CD14-positive monocyte (primary cell): ENCODE data around the gene RECK. TPM values are rescaled to one million over a fixed set of nuclear protein-coding genes. Genes with fewer than 3 reads are reported as not detected.
"Not testable (repeated sequence)": the region's sequence is repeated elsewhere in the genome, so short reads cannot be mapped to it uniquely, and the experiment has no call there.

Source experiments
- DNase-seq, 3 donors: peaks; one replicate each; pipeline ENCODE4 v3.0.0-alpha.2; 2011 to 2022
- H2AFZ ChIP-seq: 2 replicates; pipeline ENCODE4 v1.6.0; 2012; ENCODE audit warnings: mild to moderate bottlenecking, low read depth, low read length, inconsistent platforms; ENCODE audit not compliant: insufficient read depth, poor library complexity, severe bottlenecking
- H3K27ac ChIP-seq, 2 donors: 1 replicate in 1 of 2; 2 replicates in 1 of 2; pipeline ENCODE4 v1.5.1; 2012 to 2013; ENCODE audit warnings: low read length in 2 of 2, control low read depth in 1 of 2, inconsistent platforms in 1 of 2, low read depth in 1 of 2, mild to moderate bottlenecking in 1 of 2
- H3K27me3 ChIP-seq, 2 donors: one replicate each; pipeline versions ENCODE4 v1.6.0 to v1.6.1; 2011 to 2013; ENCODE audit warnings: low read length in 2 of 2; ENCODE audit not compliant: control insufficient read depth in 2 of 2, insufficient read depth in 2 of 2
- H3K36me3 ChIP-seq, 2 donors: replicated peaks in 1 of 2; 1 replicate in 1 of 2; 2 replicates in 1 of 2; pipeline versions ENCODE4 v1.5.1 to v1.6.1; 2012 to 2013; ENCODE audit warnings: low read length in 2 of 2, control low read depth in 1 of 2, inconsistent platforms in 1 of 2, mild to moderate bottlenecking in 1 of 2; ENCODE audit not compliant: insufficient read depth in 2 of 2, control insufficient read depth in 1 of 2
- H3K4me1 ChIP-seq, 2 donors: 1 replicate in 1 of 2; 2 replicates in 1 of 2; pipeline versions ENCODE4 v1.5.1 to v1.6.1; 2012 to 2013; ENCODE audit warnings: low read length in 2 of 2, control low read depth in 1 of 2, inconsistent platforms in 1 of 2, mild to moderate bottlenecking in 1 of 2, moderate library complexity in 1 of 2; ENCODE audit not compliant: insufficient read depth in 2 of 2, control insufficient read depth in 1 of 2
- H3K4me2 ChIP-seq: replicated peaks from 2 replicates; pipeline ENCODE3; 2012; ENCODE audit warnings: low read length, moderate library complexity, mild to moderate bottlenecking; ENCODE audit not compliant: poor library complexity, severe bottlenecking; ENCODE audit errors: extremely low read depth
- H3K4me3 ChIP-seq, 3 experiments: fragments of 200-600 bp in 1 of 3; sonication (generic) in 1 of 3; replicated peaks in 1 of 3; 1 replicate in 2 of 3; 2 replicates in 1 of 3; pipeline ENCODE4 v1.5.1; 2011 to 2013; ENCODE audit warnings: low read length in 3 of 3, mild to moderate bottlenecking in 3 of 3, control low read depth in 2 of 3, low read depth in 2 of 3, inconsistent platforms in 1 of 3, moderate library complexity in 1 of 3
- H3K79me2 ChIP-seq: 2 replicates; pipeline ENCODE4 v1.6.0; 2012; ENCODE audit warnings: mild to moderate bottlenecking, control low read depth, inconsistent platforms, low read length, moderate library complexity; ENCODE audit not compliant: insufficient read depth
- H3K9ac ChIP-seq: 2 replicates; pipeline ENCODE4 v1.6.0; 2017; ENCODE audit warnings: low read length, mild to moderate bottlenecking; ENCODE audit not compliant: insufficient read depth, poor library complexity, severe bottlenecking
- H3K9me3 ChIP-seq, 2 donors: replicated peaks in 1 of 2; 1 replicate in 1 of 2; 2 replicates in 1 of 2; pipeline versions ENCODE4 v1.5.1 to v1.6.1; 2012 to 2013; ENCODE audit warnings: low read length in 2 of 2, control low read depth in 1 of 2; ENCODE audit not compliant: control insufficient read depth in 1 of 2, insufficient read depth in 1 of 2
- H4K20me1 ChIP-seq: 2 replicates; pipeline ENCODE4 v1.6.0; 2012; ENCODE audit warnings: mild to moderate bottlenecking, low read length, control low read depth, moderate library complexity; ENCODE audit not compliant: insufficient read depth
- H3K27ac Mint-ChIP-seq, 7 donors: one replicate each; pipeline ENCODE4 v1.8.0; 2020; ENCODE audit warnings: mild to moderate bottlenecking in 7 of 7, mixed read lengths in 7 of 7, moderate library complexity in 6 of 7, inconsistent platforms in 2 of 7
- H3K27me3 Mint-ChIP-seq, 3 donors: one replicate each; pipeline ENCODE4 v1.8.0; 2021 to 2022; ENCODE audit warnings: low read depth in 3 of 3, mild to moderate bottlenecking in 3 of 3, mixed read lengths in 3 of 3, moderate library complexity in 3 of 3, inconsistent platforms in 1 of 3
- H3K36me3 Mint-ChIP-seq, 2 donors: one replicate each; pipeline ENCODE4 v1.8.0; 2020; ENCODE audit warnings: mixed read lengths in 2 of 2, inconsistent platforms in 1 of 2, mild to moderate bottlenecking in 1 of 2
- H3K4me1 Mint-ChIP-seq: one replicate; pipeline ENCODE4 v1.8.0; 2020; ENCODE audit warnings: mild to moderate bottlenecking, mixed read lengths
- H3K4me3 Mint-ChIP-seq, 2 donors: one replicate each; pipeline ENCODE4 v1.8.0; 2020; ENCODE audit warnings: mild to moderate bottlenecking in 2 of 2, mixed read lengths in 2 of 2, moderate library complexity in 1 of 2
- H3K9me3 Mint-ChIP-seq, 7 donors: one replicate each; pipeline ENCODE4 v1.8.0; 2020 to 2022; ENCODE audit warnings: mixed read lengths in 7 of 7, mild to moderate bottlenecking in 6 of 7, moderate library complexity in 6 of 7, inconsistent platforms in 2 of 7
- WGBS: methylation state at CpG from one replicate; pipeline ENCODE4 v1.1.5; 2013; ENCODE audit warnings: missing lambda C conversion rate; ENCODE audit not compliant: insufficient coverage; 5-methylcytosine and 5-hydroxymethylcytosine counted together
- intact Hi-C, 2 donors: fragments of 100-400 bp; cut with micrococcal nuclease; formaldehyde crosslinking; loops; one replicate each; pipeline versions ENCODE4 v1.15.0 to v1.15.1; 2023
- polyA plus RNA-seq, 3 donors: library from polyadenylated mRNA; depleted of rRNA in 1 of 3; unstranded in 2 of 3; stranded (reverse) in 1 of 3; fragments of 300-500 nt in 2 of 3; fragments of >200 nt in 1 of 3; fragmentation: Illumina TruSeq in 2 of 3; gene quantifications; 1 replicate in 2 of 3; 2 replicates in 1 of 3; pipeline ENCODE4 v1.2.3, GENCODE V29; 2012 to 2021
- TF ChIP-seq, protein P1 (sequence below): fragments of 200-600 bp; IDR thresholded peaks from one replicate; pipeline ENCODE4 v1.8.0; 2022; ENCODE audit warnings: antibody characterized with exemption, mild to moderate bottlenecking

The RECK gene
- polyA plus RNA-seq, 3 donors, result 5.0 to 5.2 (median 5.1) TPM

DNA sequence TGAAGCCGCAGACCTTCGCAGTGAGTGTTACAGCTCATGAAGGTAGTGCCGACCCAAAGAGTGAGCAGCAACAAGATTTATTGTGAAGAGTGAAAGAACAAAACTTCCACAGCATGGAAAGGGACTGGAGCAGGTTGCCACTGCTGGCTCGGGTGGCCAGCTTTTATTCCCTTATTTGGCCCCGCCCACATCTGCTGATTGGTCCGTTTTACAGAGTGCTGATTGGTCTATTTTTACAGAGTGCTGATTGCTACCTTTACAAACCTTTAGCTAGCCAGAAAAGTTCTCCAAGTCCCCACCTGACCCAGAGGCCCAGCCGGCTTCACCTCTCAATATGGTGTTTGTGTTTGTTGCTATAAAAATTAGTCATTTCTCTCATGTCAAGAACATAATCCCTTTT is 49.7 kb downstream of the RECK start:
- Histone ChIP-seq H3K9ac (no peak overlapping the region), H2AFZ (no peak overlapping the region), H3K4me2 (no peak overlapping the region), H3K4me1 (no peaks in the 10 kb centered on the region), H4K20me1 (no peaks in the 10 kb centered on the region), H3K36me3 (peaks cover 0 to 16% of the 10 kb centered on the region in 2 donors), H3K79me2 (no peaks in the 10 kb centered on the region), H3K4me3 (no peak overlapping the region), H3K9me3 (peaks cover 0 to 9% of the 10 kb centered on the region in 2 donors), H3K27ac (no peak overlapping the region), H3K27me3 (no peaks in the 10 kb centered on the region)
- H3K4me1 Mint-ChIP-seq, result peaks cover 2% of the 10 kb centered on the region
- intact Hi-C loops, result no loop called here
- no peak overlapping the region for H3K27ac Mint-ChIP-seq
- no peak for DNase-seq
- no peaks in the 10 kb centered on the region for H3K27me3 Mint-ChIP-seq
- H3K4me3 Mint-ChIP-seq, result no peak overlapping the region
- TF ChIP-seq, protein P1, sequence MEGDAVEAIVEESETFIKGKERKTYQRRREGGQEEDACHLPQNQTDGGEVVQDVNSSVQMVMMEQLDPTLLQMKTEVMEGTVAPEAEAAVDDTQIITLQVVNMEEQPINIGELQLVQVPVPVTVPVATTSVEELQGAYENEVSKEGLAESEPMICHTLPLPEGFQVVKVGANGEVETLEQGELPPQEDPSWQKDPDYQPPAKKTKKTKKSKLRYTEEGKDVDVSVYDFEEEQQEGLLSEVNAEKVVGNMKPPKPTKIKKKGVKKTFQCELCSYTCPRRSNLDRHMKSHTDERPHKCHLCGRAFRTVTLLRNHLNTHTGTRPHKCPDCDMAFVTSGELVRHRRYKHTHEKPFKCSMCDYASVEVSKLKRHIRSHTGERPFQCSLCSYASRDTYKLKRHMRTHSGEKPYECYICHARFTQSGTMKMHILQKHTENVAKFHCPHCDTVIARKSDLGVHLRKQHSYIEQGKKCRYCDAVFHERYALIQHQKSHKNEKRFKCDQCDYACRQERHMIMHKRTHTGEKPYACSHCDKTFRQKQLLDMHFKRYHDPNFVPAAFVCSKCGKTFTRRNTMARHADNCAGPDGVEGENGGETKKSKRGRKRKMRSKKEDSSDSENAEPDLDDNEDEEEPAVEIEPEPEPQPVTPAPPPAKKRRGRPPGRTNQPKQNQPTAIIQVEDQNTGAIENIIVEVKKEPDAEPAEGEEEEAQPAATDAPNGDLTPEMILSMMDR, result no peak
- H3K9me3 Mint-ChIP-seq, result peaks cover 0 to 9% (median 6%) of the 10 kb centered on the region in 7 donors
- H3K36me3 Mint-ChIP-seq, result peaks cover 18% of the 10 kb centered on the region in 2 donors
- 95% methylated on average over 4 of the region's 7 CpGs for WGBS

DNA sequence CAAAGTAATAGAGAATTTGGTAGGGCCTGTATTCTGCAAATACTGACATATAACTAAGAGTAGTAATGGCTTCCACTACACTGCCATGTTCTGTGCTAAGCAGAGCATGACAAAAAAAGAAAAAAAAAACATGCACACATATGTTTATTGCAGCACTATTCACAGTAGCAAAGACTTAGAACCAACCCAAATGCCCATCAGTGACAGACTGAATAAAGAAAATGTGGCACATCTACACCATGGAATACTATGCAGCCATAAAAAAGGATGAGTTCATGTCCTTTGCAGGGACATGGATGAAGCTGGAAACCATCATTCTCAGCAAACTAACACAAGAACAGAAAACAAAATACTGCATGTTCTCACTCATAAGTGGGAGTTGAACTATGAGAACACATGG is 50.3 kb downstream of the RECK start:
- H2AFZ ChIP-seq, H3K27ac Mint-ChIP-seq, H3K27ac ChIP-seq, H4K20me1 ChIP-seq, H3K9ac ChIP-seq, H3K27me3 Mint-ChIP-seq, intact Hi-C loops, DNase-seq, H3K4me1 Mint-ChIP-seq, H3K4me2 ChIP-seq, H3K27me3 ChIP-seq, H3K4me1 ChIP-seq, H3K4me3 Mint-ChIP-seq, H3K4me3 ChIP-seq, H3K9me3 ChIP-seq, H3K79me2 ChIP-seq, H3K9me3 Mint-ChIP-seq: not testable (repeated sequence)
- H3K36me3 Mint-ChIP-seq, result peaks cover 18% of the 10 kb centered on the region in 2 donors
- peaks cover 0 to 16% of the 10 kb centered on the region in 2 donors for H3K36me3 ChIP-seq
